HG02852 (cell line): ENCODE results near the gene DTD2.
"Not testable (repeated sequence)": the region's sequence is repeated elsewhere in the genome, so short reads cannot be mapped to it uniquely, and the experiment has no call there.

Source experiments
- ATAC-seq: cut with Tn5 transposase; IDR thresholded peaks from one replicate; pipeline ENCODE4 v1.9.1; 2021; ENCODE audit warnings: mild to moderate bottlenecking, moderate library complexity; ENCODE audit not compliant: unreplicated experiment

DTD2 gene

DNA sequence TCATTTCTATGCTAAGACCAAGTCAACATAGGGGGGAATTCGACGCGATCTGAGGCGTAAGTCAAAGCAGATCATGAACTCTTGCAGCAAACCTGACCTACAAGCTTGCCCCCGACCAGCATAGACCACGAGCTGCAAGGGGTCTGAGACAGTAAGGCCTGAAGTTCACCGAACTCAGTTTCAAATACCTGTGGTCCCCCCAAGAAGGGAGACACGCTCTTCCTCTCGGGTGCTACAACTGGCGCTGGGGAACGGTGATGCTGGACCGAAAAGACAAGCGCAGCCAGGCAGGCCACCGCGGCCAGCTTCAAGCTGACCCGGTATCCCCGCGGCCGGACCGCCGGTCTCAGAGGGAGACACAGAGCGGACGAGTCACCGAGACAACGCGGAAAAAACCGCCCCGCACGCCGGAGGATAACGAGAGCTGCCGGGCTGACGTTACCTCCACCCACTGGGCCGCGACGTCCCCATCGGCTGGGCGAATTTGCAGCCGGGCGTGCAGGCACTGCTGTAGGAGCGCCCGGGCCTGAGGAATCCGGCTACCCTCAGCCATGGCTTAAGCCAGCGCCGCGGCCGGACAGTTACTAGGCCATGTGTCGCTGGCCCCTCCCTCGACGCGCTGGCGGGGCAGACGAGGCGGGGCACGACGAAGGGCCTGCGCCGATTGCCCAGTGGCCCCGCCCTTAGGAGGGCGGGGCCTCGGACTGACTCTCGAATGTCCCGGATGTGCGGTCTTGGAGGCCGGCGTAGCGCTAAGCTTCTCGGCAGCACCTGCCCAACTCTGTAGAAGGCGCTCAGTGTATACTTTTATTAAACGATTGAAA is at the start of gene DTD2:
TSS of gene DTD2 (minus strand) at position 666 of the 824 bp plus-strand sequence. CDS start at position 553, 113 bp downstream.
- ATAC-seq: peak; percentile 98

DNA sequence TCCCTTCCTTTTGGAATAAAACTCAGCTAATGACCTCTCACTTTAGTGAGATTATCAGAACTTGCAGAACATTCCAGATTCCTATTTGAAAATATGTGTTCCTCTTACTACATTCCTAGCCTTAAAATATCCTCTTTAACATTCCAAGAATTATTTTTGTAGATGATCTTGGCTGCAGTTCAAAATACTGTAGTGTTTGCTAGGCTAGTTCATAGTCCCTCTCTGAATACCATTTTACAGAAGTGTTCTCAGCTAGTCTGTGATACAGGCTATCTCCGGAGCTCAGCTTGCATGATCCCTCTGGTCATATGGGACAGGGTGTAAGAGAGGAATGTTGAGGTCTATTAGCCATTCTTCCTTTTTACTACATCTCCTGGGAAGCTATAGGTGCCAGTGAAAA is 48.1 kb upstream of the DTD2 start:
- ATAC-seq: no peak

DNA sequence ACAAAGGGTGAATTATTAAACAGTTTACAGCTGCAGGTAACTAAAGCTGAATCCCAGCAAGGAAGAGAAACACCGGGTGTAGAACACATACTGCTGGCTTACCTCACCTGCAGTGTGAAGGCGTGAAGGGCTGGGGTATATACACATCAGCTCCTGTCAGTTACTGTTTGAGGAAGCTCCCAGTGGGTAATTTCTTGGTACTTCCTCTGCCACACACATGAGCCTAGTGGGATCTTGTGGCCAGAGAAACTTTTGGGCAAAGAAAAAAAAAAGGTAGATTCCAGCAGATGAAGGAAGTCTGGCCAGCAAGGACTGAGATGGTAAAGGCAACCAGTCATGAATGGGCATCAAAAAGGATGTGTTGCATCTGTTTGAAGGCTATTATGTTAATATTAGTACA is 44.6 kb upstream of the DTD2 start:
- no peak for ATAC-seq

DNA sequence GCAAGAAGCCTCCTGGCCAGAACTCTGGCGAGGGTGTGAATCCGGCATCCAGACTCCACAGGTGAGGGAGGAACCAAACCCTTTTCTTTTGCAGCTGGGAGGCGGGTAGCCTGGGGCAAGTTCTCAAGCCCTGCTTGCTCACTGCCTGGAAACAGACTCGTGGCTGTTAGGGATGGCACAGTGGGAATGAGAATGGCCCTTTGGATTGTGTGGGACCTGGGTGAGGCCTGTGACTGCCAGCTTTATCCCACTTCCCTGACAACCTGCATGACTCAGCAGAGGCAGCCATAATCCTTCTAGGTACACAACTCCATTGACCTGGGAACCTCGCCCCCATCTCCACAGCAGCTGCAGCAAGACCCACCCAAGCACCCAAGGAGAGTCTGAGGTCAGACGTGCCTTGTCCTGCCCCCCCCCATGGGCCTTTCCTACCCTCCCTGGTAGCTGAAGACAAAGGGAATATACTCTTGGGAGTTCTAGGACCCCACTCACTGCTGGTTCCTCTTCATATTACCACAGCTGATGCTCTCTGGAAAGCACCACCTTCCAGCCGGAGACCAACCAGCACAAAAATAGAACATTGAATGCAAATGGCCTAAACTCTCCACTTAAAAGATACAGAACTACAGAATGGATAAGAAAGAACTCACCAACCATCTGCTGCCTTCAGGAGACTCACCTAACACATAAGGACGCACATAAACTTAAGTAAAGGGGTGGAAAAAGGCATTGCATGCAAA is 35.6 kb upstream of the DTD2 start:
- ATAC-seq: no peak

DNA sequence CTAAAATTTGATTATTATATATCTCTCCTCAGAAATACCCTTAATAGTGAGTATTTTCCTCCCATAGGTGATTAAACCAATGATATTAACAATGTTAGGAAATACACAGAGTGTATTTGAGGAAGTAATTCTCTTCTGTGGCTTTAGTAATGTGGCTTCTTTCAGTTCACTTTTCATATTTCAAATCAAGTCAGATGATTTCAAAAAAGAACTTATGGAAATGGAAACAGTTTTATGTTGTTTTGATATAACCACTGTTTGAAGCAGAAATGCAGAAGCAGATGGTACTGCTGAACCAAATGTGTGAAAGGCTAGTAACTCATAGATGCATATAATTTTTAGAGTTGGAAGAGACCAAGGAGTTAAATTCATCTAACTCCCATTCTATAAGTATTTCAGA is 32.4 kb upstream of the DTD2 start:
- peak; percentile 69 for ATAC-seq

DNA sequence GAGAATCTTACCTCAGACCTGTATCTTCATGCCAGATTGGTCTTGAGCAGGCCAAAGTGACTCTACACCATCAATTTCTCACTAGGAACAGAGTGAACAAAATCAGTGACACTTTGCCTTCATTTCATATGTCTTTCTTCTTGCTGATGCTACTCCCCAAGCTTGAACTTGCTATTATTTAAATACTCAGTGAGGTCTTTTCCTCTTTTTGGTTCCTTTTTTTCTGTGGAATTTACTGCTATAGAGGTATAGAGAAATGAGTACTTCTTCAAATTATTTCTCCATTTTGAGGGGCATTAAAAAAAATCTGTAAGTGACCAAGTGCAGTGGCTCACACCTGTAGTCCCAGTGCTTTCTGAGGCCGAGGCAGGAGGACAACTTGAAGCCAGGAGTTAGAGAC is 30.6 kb upstream of the DTD2 start, which contains the start of gene GPR33:
TSS of gene GPR33 (minus strand) at position 154 of the 400 bp plus-strand sequence. CDS start 4,074 bp downstream, outside the sequence.
- no peak for ATAC-seq

DNA sequence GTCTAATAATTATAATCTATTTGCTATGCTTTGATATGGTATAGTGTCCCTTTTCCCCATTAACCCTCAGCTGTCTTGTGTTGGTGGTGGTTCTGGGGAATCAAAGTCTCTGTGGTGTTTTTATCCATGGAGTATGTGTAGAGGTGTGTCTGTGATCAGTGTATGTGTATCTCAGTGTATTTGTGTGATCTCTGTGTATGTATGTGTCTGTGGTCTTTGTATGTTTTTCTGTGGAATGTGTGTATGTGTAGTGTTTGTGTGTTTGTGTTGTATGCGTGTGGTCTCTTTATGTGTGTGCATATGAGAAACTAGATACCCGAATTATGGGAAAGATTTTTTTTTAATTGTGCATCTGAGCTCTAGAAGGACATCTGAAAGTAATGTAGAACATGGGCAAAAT is 29.5 kb upstream of the DTD2 start:
- ATAC-seq: no peak

DNA sequence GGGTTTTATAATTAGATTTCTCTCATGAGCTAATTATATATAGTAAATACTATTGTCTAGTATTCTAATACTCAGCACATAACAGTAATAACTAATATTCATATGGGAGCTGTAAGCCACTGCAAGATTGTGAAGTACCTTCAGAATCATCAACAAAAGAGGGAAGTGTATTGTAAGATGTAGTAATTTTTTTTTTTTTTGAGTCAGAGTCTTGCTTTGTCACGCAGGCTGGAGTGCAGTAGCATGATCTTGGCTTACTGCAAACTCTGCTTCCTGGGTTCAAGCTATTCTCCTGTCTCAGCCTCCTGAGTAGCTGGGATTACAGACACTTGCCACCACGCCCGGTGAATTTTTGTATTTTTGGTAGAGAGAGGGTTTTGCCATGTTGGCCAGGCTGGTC is 27.4 kb upstream of the DTD2 start:
- ATAC-seq: no peak

DNA sequence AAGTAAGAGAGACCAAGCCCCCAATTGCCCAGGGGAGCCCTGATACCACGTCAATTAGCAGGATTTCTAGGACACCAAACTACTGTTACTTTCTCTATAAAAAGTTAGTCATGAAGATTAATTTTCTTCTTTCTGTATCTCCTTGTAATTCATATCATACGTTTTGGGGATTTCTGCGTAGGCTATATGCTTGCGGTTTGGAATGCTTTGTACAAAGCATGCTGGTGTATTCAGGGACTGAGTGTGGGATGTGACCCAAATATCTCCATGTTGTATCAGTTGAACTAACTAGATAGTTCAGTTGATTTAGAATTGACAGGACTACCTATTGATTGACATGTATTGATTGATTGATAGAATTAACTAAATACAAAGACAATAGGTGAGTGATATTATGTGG is 22.9 kb upstream of the DTD2 start:
- ATAC-seq: no peak

DNA sequence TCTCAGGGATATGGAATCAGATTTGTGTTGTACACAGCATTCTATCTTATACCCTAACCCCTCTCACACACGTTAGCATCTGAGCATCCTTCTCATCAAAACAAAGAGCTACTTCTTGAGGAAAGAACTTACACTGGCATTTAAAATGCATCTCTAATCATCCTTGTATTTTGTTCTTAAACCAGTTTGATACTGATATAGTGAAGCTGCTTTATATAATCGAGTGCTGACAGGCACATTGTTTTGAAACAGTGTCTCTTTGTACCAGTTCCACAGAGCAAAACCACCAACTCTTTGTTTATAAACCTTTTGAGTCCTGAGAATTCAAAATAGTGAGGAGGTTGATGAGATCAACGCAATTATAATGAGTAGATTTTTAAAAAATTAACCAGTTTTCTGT is 21.7 kb upstream of the DTD2 start:
- ATAC-seq: no peak

DNA sequence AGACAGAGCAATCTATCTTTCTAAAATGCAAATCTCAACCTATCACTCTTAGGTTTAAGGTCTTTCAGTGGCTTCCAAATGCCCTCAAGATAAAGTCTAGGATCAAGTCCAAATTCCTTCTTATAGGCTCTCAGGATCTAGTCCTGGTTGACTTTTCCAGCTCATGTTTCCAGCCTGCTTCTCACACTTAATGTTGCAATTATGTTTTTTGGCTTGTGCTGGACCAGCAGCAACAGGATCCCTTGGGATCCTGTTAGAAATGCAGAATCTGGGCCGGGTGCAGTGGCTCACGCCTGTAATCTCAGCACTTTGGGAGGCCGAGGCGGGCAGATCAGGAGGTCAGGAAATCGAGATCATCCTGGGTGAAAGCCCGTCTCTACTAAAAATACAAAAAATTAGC is 19.9 kb upstream of the DTD2 start:
- no peak for ATAC-seq

DNA sequence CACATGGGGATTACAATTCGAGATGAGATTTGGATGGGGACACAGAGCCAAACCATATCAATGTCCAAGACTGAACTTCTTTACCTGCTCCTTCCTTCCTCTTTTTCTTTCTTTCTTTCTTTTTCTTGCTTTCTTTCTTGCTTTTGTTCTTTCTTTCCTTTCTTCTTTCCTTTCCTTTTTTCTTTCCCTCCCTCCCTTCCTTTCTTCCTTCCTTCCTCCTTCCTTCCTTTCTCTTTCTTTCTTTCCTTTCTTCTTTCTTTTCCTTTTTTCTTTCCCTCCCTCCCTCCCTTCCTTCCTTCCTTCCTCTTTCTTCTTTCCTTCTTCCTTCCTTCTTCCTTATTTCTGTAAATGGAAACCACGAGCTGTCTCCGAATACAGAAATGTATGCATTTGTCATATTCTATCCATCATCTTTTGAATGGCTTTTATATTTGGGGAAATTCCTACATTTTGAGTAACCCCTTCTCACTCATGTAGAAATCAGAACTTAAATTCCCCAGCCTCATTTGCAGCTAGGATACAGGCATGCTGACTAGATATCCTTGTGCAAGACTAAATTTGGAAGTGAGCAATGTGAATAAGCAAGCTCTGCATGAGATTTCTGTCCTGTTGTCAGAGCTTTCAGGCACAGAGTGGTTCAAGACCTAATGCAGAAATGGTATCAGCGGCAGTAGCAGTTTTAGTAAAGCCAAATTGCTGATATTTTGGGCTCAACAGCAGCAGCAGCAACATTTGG is 19.0 kb upstream of the DTD2 start:
- ATAC-seq: no peak

DNA sequence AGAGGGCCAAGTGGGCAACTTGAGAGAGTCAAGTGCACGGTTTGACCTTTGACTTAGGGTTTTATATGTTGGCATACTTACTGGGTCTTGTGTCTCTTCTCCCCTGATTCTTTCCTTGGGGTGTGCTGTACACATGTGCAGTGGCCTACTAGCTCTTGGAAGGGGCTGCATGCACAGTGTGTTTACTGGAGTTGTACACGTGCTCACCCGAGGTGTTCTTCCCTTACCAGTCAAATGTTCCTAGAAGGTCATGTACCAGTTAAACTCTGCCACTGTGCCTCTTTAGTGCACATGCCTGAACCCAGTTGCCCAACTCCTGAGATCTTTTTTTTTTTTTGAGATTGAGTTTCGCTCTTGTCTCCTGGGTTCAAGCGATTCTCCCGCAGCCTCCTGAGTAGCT is 9.2 kb upstream of the DTD2 start:
- no peak for ATAC-seq

DNA sequence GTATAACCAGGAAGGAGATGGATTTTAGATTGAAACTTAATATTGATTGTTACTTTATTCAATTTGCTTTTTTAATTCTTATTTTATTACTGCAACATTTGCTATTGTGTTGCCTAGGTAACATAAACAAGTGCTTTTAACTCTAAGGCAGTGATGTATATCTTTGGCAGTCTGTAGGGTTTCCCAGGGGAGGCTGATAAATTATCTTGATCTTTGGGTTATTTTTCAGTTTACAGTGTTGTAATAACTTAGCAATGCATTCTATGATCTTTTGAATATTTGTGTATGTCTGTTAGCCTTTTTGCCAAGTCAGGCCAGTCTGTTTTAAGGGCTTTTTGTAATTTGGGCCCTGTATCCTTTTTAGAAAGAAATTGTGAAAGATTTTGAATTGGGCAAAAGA is 7.8 kb upstream of the DTD2 start:
- no peak for ATAC-seq

DNA sequence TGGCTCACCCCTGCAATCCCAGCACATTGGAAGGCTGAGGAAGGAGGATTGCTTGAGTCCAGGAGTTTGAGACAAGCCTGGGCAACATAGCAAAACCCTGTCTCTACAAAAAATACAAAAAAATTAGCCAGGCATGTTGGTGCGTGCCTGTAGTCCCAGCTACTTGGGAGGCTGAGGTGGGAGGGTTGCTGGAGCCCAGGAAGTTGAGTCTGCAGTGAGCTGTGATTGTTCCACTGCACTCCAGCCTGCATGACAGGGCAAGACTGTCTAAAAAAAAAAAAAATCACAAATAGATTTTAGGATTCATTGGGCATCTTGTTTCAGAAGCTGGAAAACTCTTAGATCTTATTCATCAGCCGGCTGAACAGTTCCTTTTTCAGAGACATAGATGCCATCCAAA is 5.1 kb upstream of the DTD2 start:
- not testable (repeated sequence) for ATAC-seq

DNA sequence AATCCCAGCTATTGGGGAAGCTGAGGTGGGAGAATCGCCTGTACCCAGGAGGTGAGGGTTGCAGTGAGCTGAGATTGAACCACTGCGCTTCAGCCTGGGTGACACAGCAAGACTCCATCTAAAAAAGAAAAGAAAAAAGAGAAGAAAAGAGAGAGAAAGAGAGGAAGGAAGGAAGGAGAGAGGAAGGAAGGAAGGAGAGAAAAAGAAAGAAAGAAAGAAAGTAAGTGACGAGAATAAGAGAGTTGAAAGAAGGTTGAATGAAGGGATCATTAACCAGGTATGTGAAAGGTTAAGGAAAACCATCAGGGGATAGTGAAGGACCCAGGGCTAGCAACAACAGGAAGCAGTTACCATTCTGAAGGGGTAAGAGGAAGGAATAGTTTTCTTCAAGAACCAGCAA is 4.2 kb upstream of the DTD2 start:
- ATAC-seq: no peak

DNA sequence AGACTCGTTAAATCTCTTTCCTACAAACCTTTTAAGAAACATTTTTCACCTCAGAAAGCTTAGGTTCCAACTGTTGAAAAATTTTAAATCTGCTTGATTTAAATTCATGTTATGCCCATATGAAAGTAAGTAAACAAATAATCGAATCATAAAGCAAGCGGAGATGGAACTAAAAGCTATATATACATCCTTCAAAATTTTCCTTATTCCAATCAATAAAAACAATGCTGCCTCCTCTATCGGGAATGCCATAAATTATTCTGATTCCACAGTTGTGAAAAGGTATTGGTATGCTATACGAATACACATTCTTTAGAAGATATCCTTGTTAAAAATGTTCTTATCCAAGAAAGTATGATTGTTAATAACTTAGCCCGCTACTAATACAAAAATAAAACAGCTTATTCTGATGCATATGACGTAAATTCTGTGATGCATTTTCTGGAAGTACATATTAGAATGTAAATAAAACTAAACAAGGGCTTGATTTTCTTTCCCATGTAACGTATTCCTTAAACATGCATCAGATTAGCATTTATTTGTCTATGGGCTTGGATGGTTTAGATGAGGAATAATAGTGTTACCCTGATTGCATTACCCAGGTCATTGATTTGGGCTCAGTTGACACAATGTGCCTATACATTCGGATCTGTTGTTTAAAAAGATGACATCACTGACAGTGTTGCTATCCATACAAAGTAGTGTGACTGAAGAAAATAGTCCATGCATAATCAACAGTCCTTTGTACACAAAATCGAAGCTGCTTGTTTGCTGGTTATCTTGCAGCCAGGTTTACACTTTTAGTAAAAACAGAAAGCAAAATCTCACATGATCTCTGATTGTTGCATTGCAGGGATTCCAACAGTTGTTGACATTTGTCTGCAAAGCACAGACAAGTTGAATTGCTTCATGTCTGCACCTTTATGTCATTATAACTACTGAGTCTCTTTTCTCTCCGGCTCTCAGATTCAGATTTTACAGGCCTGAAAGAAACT is 656 bp upstream of the DTD2 start:
- no peak for ATAC-seq

DNA sequence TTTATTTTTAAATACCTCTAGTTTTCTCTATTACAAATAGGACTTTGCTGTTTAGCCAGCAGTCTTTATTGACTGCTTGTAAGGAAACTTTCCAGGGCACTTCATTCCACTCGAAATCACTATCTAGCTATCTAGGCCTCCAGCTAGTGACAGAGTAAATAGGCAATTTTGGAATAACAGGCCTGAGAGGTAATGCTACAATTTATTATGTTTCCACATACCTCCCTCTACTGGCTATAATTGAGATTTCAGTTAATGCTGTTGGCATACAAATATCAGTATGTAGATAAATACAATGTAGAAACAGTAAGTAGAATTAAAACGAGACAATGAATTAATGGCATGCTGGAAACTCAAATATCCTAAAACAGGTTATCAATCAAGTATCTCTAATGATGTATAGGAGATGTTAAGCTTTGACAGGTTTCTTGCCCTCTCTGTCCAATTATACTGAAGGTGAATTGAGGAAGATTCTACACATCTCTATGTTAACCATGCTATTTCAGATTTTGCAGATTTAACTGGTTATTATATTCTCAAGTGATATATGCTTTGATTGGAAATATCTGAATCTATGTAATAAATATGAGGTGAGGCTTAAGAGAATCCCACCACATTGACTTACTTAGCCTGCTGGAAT is 7.2 kb downstream of the DTD2 start:
- ATAC-seq: no peak

DNA sequence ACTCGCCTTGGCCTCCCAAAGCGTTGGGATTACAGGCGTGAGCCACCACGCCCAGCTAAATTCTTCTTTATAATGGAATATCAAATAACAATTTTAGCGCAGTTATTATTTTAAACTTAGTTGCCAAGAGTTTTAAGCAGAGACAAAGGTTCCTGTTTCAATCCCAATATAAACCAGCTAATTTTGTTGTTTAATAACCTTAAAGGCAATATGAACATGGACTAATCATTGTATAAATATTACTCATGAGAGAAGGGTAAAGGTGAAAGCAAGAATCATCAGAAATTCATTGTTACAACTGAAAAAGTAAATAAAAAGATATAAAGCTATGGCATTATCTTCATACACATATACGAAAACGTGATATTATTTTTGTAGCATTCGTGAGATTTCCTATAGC is 8.2 kb downstream of the DTD2 start:
- no peak for ATAC-seq

DNA sequence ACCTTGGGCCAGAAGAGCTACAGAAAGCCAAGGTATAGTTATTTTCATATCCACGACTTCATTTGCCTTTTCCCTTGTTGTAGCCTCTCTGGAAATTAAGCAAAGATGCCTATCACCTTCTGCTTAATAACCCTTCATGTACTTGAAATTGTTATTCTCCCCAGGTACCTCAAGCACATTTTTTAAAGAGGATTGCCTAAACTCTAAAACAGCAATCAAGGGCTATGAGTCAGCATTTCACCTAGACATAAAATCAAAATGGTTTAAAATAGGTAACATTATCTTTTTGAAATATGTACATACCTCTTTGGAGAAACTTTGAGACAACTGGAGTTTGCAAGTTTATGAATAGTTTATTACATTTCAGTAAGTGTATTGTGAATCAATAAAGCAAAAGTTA is 11.6 kb downstream of the DTD2 start:
- no peak for ATAC-seq
